NCI-H2171 treated with DMSO at 0.1 percent for 48 hours (cell line): Measurements from ENCODE around the gene CD79B.

Source experiments
- DNase-seq: peaks from one replicate; lab custom pipeline; 2025; lab: John Stamatoyannopoulos, UW

Gene CD79B

GRCh38 chr17:63931981-63932561 lies at the start of gene CD79B:
Gene CD79B, minus strand, starts transcription at chr17:63932331. Its CDS starts 70 bp downstream, at chr17:63932261.
- DNase-seq: no peak

- DNase-seq: no peak
Observed at GRCh38 chr17:63978272-63979200, 46.4 kb upstream of the CD79B start.

GRCh38 chr17:63976702-63977101 lies 44.6 kb upstream of the CD79B start:
- DNase-seq: no peak

GRCh38 chr17:63975541-63976092 lies 43.5 kb upstream of the CD79B start:
- no peak for DNase-seq

GRCh38 chr17:63974594-63975192 lies 42.6 kb upstream of the CD79B start:
- DNase-seq: no peak

- no peak for DNase-seq
Observed at GRCh38 chr17:63973930-63974593, 41.9 kb upstream of the CD79B start.

- DNase-seq: no peak
Observed at GRCh38 chr17:63973247-63973646, 41.1 kb upstream of the CD79B start.

- no peak for DNase-seq
Observed at GRCh38 chr17:63972796-63973195, 40.7 kb upstream of the CD79B start, which contains the start of gene SCN4A. Gene SCN4A, minus strand, starts transcription at chr17:63972918. Its CDS starts 77 bp downstream, at chr17:63972841.

- no peak for DNase-seq
Observed at GRCh38 chr17:63969278-63969677, 37.1 kb upstream of the CD79B start.

GRCh38 chr17:63967953-63968352 lies 35.8 kb upstream of the CD79B start:
- no peak for DNase-seq

GRCh38 chr17:63966646-63967264 lies 34.6 kb upstream of the CD79B start:
- DNase-seq: no peak

GRCh38 chr17:63963123-63963522 lies 31.0 kb upstream of the CD79B start:
- no peak for DNase-seq

- DNase-seq: no peak
Observed at GRCh38 chr17:63962298-63962744, 30.2 kb upstream of the CD79B start.

- no peak for DNase-seq
Observed at GRCh38 chr17:63961355-63962212, 29.5 kb upstream of the CD79B start.

GRCh38 chr17:63960430-63960829 lies 28.3 kb upstream of the CD79B start:
- DNase-seq: no peak

- DNase-seq: no peak
Observed at GRCh38 chr17:63960006-63960405, 27.9 kb upstream of the CD79B start.

- no peak for DNase-seq
Observed at GRCh38 chr17:63956296-63956920, 24.3 kb upstream of the CD79B start.

- DNase-seq: no peak
Observed at GRCh38 chr17:63955791-63956190, 23.7 kb upstream of the CD79B start.

GRCh38 chr17:63955232-63955631 lies 23.1 kb upstream of the CD79B start:
- DNase-seq: no peak
